GM19043 (cell line): ENCODE data around the gene SESN1.
"Not testable (repeated sequence)": the region's sequence is repeated elsewhere in the genome, so short reads cannot be mapped to it uniquely, and the experiment has no call there.

Source experiments
- ATAC-seq: cut with Tn5 transposase; IDR thresholded peaks from one replicate; pipeline ENCODE4 v1.9.1; 2021; ENCODE audit warnings: low read depth; ENCODE audit not compliant: unreplicated experiment

SESN1 gene

DNA sequence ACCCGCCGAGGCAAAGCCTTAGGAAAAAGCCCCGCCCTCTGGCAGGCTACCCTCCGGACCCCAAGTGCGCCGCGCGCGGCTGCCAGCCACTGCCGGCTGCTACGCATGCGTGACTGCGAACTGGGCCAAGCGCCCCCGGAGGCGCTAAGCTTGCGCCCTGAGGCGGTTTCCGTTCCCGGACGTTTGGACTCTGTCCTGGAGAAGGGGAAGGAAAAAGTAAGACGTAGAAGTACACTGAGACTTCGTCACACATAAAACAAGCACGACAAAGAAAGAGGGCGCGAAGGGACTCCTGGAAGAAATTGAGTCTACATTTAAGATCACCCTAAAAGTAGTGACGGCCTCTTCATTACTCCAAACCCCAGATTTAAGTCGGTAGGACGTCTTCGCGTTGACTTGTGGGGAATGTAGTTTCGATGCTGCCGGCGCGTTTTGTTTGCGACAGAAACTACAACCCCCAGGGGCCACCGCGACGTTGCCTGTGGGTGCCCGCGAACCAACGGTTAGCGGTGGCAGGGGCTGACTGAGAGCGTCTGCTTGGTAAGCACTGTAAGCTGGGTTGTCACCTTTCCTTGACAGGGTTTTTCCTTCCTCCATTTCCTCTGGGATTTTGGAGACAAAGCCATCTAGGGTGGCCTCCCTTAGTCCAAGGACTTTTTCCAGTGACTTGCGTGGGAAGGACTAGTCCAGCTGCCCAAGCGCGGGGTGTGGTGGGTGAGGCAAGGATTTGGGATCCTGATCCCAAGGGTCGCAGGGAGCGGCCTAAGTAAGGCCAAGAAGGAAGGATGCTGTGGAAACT, 589 bp upstream of the SESN1 start, which contains the start of gene CEP57L1:
Gene CEP57L1, plus strand, starts transcription at position 472 of the 799 bp plus-strand sequence. CDS start 49,715 bp downstream, outside the sequence.
- ATAC-seq, result peak; percentile 62

GRCh38 chr6:109093732-109094415, 772 bp downstream of the SESN1 start:
- peak; percentile 1 for ATAC-seq

DNA sequence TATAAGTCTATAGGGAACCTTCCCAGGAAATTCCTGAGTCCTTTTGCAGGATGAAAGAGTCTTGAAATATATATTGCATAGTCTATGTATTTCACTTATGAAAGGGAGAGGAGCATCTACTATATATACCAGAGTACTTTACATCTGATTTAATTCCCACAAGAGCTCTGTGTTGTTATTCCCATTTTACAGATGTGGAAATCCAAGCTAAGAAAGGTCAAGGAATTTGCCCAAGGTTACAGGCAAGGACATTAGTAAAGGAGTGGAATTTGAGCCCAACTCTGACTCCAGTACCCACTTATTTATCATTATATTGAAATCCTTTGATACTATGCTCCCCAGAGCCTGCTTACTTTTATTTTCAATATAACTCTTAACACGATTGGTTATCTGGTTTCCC, 2.6 kb downstream of the SESN1 start:
- ATAC-seq, result no peak

GRCh38 chr6:109091314-109092024, 3.2 kb downstream of the SESN1 start:
- ATAC-seq, result no peak

DNA sequence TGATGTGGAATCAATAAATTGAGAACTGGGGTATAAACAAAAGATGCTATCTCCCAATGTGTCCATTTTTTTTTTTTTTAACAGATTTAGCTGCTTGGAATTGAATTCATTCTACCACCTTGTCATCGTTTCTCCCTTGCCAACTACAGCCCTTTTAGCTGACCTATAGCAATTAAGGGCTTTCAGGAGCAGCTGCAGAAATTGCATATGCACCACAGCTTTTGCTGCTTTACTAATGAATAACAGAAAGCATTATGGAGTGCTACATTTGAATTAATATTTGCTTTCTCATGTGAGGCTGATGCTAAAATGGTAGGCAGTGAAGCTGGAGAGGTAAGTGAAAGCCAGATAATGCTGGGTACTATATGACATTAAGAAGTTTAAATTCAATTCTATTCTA, 5.7 kb downstream of the SESN1 start:
- ATAC-seq, result no peak

DNA sequence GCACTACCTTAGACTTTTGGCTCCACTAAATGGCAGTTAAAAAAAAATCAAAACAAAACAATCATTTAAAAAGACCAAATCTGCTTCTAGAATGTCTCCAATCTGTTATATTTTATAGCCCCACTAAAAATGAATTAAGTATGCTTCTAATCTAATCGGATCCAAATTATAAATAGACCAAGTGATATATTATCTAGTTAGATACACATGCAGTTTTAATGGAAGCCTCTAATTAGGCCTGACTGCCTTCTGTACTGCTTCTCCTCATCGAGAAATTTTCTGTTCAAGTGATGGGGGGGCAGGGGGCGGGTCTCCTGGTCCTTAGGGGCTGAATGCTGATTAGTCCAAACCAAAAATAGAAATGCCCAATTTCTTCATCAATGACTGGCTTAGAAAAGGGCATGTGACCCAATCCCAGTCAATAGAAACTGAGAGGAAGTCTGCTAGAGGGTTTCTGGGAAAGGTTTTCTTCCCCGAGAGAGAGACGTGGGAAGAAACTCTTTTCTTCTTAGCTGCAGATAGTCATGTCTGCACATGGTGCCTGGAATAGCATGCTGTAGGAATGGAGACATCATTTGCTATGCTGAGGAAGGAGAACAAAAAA, 6.9 kb downstream of the SESN1 start:
- ATAC-seq, result no peak

- not testable (repeated sequence) for ATAC-seq
Observed at GRCh38 chr6:109084146-109084545, 10.5 kb downstream of the SESN1 start.

- ATAC-seq, result no peak
Observed at GRCh38 chr6:109083657-109084056, 11.0 kb downstream of the SESN1 start.

DNA sequence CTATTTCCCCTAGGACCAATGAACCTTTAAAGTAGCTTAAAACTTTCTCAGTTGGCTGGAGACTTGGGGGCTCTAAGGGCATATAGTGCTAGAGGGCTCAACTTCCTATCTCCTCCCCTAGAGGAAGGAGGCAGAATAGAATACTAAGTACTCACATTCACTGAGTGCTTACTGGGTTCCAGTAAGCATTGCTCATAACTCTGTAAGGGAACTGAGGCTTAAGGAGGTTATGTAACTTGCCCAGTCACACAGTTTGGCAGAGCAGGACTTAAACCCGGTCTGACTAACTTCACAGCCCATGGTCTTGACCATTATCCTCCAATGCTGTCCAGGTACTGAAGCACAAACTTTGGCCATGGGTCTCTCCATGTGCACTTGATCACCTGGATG, 12.5 kb downstream of the SESN1 start:
- no peak for ATAC-seq

GRCh38 chr6:109081516-109082187, 13.0 kb downstream of the SESN1 start:
- ATAC-seq, result no peak

DNA sequence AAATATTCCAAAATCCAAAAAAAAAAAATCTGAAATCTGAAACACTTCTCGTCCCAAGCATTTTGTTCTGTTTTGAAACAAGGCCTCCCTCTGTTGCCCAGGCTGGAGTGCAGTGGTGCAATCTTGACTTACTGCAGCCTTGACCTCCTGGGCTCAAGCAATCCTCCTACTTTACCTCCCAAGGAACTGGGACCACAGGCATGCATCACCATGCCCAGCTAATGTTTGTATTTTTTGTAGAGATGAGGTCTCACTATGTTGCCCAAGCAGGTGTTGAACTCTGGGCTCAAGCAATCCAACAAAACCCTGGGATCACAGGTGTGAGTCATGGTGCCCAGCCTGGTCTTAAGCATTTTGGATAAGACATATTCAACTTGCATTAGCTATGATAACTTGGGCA, 13.6 kb downstream of the SESN1 start:
- ATAC-seq, result no peak

- no peak for ATAC-seq
Observed at GRCh38 chr6:109079981-109080380, 14.7 kb downstream of the SESN1 start.

GRCh38 chr6:109076377-109076776, 18.3 kb downstream of the SESN1 start:
- no peak for ATAC-seq

GRCh38 chr6:109075934-109076333, 18.7 kb downstream of the SESN1 start:
- ATAC-seq, result no peak

DNA sequence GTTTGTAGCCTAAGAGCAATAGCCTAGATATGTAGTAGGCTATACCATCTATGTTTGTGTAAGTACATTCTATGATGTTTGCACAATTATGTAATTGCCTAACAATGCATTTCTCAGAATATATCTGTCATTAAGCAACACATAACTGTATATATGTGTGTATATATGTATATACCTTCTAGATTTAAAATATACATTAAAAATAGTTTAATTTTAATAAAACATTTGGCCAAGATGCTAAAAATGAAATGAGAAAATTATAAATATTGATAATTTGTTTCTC, 20.6 kb downstream of the SESN1 start:
- ATAC-seq, result no peak

DNA sequence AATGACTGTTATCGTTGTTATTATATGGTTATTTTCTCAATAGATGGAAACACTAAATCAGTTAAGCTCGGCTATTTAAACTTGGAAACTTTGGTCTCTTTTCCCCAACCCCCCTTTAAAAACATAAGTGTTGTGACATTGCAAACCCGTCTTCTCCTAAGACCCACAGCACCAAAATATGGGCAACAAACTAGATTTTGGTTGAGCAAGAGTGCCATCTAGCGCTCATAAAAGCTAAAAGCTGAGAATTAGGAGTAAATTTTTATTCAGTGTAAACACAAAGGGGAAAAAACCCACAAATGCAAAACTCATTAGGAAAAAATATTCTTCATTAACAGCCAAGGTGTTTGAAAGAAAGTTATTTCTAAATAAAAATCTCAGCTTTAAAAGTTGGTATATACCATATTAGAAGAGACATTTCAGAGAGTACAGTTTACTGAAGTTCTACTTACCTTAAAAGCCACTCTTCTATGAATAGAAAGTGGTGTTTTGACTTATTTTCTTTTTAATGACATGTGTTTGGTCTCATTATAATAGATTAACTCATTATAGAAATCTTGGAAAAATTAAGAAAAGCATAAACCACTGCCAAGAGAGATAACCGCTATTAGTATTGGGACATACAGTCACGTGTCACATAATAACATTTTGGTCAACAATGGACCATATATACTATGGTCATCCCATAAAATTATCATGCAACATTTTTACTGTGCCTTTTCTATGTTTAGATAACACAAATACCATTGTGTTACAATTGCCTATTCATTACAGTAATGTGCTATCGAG, 21.1 kb downstream of the SESN1 start:
- no peak for ATAC-seq

GRCh38 chr6:109071125-109071917, 23.3 kb downstream of the SESN1 start:
- no peak for ATAC-seq

- ATAC-seq, result no peak
Observed at GRCh38 chr6:109069746-109070145, 24.9 kb downstream of the SESN1 start.

DNA sequence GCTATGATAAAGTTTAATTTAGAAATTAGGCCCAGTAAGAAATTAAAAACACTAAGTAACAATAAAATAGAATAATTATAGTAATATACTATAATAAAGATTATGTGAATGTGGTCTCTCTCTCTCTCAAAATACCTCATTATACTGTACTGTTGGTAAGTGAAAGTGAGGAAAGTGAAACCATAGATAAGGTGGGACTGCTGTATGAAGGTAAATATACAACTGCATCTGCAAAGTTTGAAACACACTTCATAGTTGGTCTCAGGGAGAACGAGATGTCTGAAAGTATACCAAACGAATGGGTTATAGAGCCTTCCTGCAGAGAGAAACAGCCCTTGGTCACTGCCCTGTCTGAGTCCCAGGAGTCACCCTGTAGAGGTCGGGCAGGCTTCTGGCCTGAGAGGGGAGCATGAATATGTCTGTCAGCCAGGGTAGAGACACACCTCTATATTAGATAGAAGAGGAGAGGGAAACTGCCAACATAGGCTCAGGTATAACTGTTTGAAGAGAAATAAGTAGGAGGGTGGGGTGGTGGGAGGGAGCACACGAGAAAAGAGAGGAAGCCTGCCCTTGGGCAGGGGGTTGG, 31.8 kb downstream of the SESN1 start:
- ATAC-seq, result no peak
